Measurements from ENCODE around the gene NMD3. TPM values are rescaled to one million over a fixed set of nuclear protein-coding genes. Genes with fewer than 3 reads are reported as not detected.

The NMD3 gene
- 53.9 and 113 TPM in 2 replicates for total RNA-seq

DNA sequence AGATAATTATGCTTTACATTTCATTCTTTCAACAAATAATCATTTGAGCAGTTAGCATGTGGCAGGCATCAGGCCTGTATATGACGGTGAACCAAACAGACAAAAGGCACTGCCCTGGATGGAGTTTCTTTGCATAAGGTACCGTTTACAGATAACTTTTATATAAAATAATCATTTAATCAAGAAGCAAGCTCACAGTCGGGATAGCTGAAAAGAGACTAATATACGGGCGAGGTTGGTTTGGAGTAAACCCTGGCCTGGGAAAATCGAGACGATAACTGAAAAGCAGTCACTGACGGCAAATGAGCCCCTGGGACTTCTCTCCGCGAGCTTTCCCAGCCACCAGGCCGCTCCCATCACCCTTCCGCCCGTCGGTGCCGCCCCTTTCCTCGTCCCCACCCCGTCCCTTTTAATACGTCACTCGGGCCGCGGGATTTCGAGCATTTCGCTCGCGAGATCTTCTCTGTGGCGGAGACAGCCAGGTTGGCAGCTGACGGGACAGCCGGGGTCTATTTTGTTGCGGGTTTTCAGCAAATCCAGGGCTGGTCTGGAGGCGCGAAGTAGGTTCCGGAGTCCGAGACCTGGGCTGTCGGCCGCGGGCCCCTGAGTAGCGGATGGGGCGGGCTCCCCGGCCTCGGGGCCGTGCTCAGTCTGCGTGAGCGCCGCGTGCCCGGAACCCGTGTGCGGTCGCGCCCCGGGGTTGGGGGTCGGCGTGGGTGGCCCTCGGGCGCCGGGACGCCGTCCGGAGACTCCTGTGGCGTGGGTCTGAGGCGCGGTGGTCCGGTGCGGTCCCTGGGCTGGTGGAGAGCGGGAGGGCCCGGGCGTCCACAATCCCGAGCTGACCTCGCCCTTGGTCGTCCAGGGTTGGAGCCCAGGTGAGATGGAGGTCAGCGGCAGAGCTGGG is at the start of gene NMD3:
NMD3 (plus strand) TSS at position 462 of the 904 bp plus-strand sequence. CDS start 703 bp downstream, outside the sequence.

Other genes with a start within 250 kb of the NMD3 start
- gene B3GALNT1, start 116.0 kb upstream of the NMD3 start, total RNA-seq: 8.5 and 10.1 TPM in 2 replicates
- gene SPTSSB, start 150.2 kb downstream of the NMD3 start, total RNA-seq: not detected in 2 replicates

All from dermis lymphatic vessel endothelial cell (primary cell).